Measurements from ENCODE around the gene MT1G.
"Not testable (repeated sequence)": the region's sequence is repeated elsewhere in the genome, so short reads cannot be mapped to it uniquely, and the experiment has no call there.

MT1G gene

GRCh38 chr16:56675685-56676210 lies 7.9 kb upstream of the MT1G start:
- Histone ChIP-seq H3K9ac (ENCODE audit: low read length) (no peak overlapping the region), H3F3A (ENCODE audit: insufficient read depth, low read length) (no peaks in the 10 kb centered on the region), H3K79me2 (ENCODE audit: low read length) (no peaks in the 10 kb centered on the region), H3K27me3 (replicated peaks; ENCODE audit: insufficient read depth, low read length) (peaks cover 50% of the 10 kb centered on the region), H3K36me3 (replicated peaks; ENCODE audit: insufficient read depth, low read length) (no peaks in the 10 kb centered on the region), H3K9me2 (replicated peaks; ENCODE audit: insufficient read depth, low read length) (no peaks in the 10 kb centered on the region), H3K9me3 (replicated peaks; ENCODE audit: insufficient read depth, low read length) (no peaks in the 10 kb centered on the region), H2AFZ (ENCODE audit: low read length) (no peak overlapping the region), H3K27ac (ENCODE audit: low read length) (no peak overlapping the region), H4K20me1 (ENCODE audit: insufficient read depth, low read length) (no peaks in the 10 kb centered on the region), H3K4me2 (ENCODE audit: low read depth, low read length) (no peak overlapping the region), H3K4me1 (ENCODE audit: low read length) (no peaks in the 10 kb centered on the region), H3K4me3 (ENCODE audit: low read length) (no peak overlapping the region)
- no peak for DNase-seq
- TF ChIP-seq EZH2phosphoT487 (IDR thresholded peaks at IDR 0.05; ENCODE audit: low read length): no peak
- TF ChIP-seq EZH2 (optimal IDR thresholded peaks at IDR 0.05; ENCODE audit: low read depth, low read length): no peak
- no peak for TF ChIP-seq CTCF (IDR thresholded peaks at IDR 0.05; ENCODE audit: low read length)

- not testable (repeated sequence) for DNase-seq; H3K4me1 ChIP-seq (ENCODE audit: low read length); H3F3A ChIP-seq (ENCODE audit: insufficient read depth, low read length); H3K4me3 ChIP-seq (ENCODE audit: low read length); H4K20me1 ChIP-seq (ENCODE audit: insufficient read depth, low read length); H3K4me2 ChIP-seq (ENCODE audit: low read depth, low read length); H2AFZ ChIP-seq (ENCODE audit: low read length); H3K9me3 ChIP-seq (replicated peaks; ENCODE audit: insufficient read depth, low read length); H3K9me2 ChIP-seq (replicated peaks; ENCODE audit: insufficient read depth, low read length); H3K27ac ChIP-seq (ENCODE audit: low read length); H3K79me2 ChIP-seq (ENCODE audit: low read length); H3K36me3 ChIP-seq (replicated peaks; ENCODE audit: insufficient read depth, low read length); H3K9ac ChIP-seq (ENCODE audit: low read length)
- H3K27me3 ChIP-seq (replicated peaks; ENCODE audit: insufficient read depth, low read length): peaks cover 61% of the 10 kb centered on the region
Measured at GRCh38 chr16:56674570-56674969, 6.7 kb upstream of the MT1G start.

- no peaks in the 10 kb centered on the region for H3K4me1 ChIP-seq (ENCODE audit: low read length)
- TF ChIP-seq EZH2phosphoT487 (IDR thresholded peaks at IDR 0.05; ENCODE audit: low read length) (no peak), CTCF (IDR thresholded peaks at IDR 0.05; ENCODE audit: low read length) (peak; percentile 45)
- no peak overlapping the region for H3K27ac ChIP-seq (ENCODE audit: low read length)
- H3K9me3 ChIP-seq (replicated peaks; ENCODE audit: insufficient read depth, low read length): no peaks in the 10 kb centered on the region
- H3K4me2 ChIP-seq (ENCODE audit: low read depth, low read length): no peak overlapping the region
- no peaks in the 10 kb centered on the region for H3F3A ChIP-seq (ENCODE audit: insufficient read depth, low read length)
- no peak overlapping the region for H3K4me3 ChIP-seq (ENCODE audit: low read length)
- no peak overlapping the region for H2AFZ ChIP-seq (ENCODE audit: low read length)
- DNase-seq: peak; percentile 11
- H3K27me3 ChIP-seq (replicated peaks; ENCODE audit: insufficient read depth, low read length): peaks cover 68% of the 10 kb centered on the region
- H3K36me3 ChIP-seq (replicated peaks; ENCODE audit: insufficient read depth, low read length): no peaks in the 10 kb centered on the region
- H4K20me1 ChIP-seq (ENCODE audit: insufficient read depth, low read length): no peaks in the 10 kb centered on the region
- no peak overlapping the region for H3K9ac ChIP-seq (ENCODE audit: low read length)
- no peaks in the 10 kb centered on the region for H3K79me2 ChIP-seq (ENCODE audit: low read length)
- no peaks in the 10 kb centered on the region for H3K9me2 ChIP-seq (replicated peaks; ENCODE audit: insufficient read depth, low read length)
Measured at GRCh38 chr16:56673921-56674320, 6.1 kb upstream of the MT1G start.

GRCh38 chr16:56672761-56673536 lies 5.1 kb upstream of the MT1G start:
- Histone ChIP-seq H3K36me3 (replicated peaks; ENCODE audit: insufficient read depth, low read length) (no peaks in the 10 kb centered on the region), H3F3A (ENCODE audit: insufficient read depth, low read length) (no peaks in the 10 kb centered on the region), H4K20me1 (ENCODE audit: insufficient read depth, low read length) (no peaks in the 10 kb centered on the region), H3K79me2 (ENCODE audit: low read length) (no peaks in the 10 kb centered on the region), H3K4me2 (ENCODE audit: low read depth, low read length) (no peak overlapping the region), H3K9me2 (replicated peaks; ENCODE audit: insufficient read depth, low read length) (no peaks in the 10 kb centered on the region), H3K4me3 (ENCODE audit: low read length) (no peak overlapping the region), H3K27me3 (replicated peaks; ENCODE audit: insufficient read depth, low read length) (peaks cover 75% of the 10 kb centered on the region), H2AFZ (ENCODE audit: low read length) (no peak overlapping the region), H3K27ac (ENCODE audit: low read length) (no peak overlapping the region), H3K4me1 (ENCODE audit: low read length) (no peaks in the 10 kb centered on the region), H3K9ac (ENCODE audit: low read length) (no peak overlapping the region), H3K9me3 (replicated peaks; ENCODE audit: insufficient read depth, low read length) (no peaks in the 10 kb centered on the region)
- DNase-seq: no peak
- no peak for TF ChIP-seq EZH2phosphoT487 (IDR thresholded peaks at IDR 0.05; ENCODE audit: low read length)
- TF ChIP-seq CTCF (IDR thresholded peaks at IDR 0.05; ENCODE audit: low read length): no peak

- H3K4me2 ChIP-seq (ENCODE audit: low read depth, low read length); H2AFZ ChIP-seq (ENCODE audit: low read length); H3F3A ChIP-seq (ENCODE audit: insufficient read depth, low read length); H3K27ac ChIP-seq (ENCODE audit: low read length); H3K9me2 ChIP-seq (replicated peaks; ENCODE audit: insufficient read depth, low read length); H3K36me3 ChIP-seq (replicated peaks; ENCODE audit: insufficient read depth, low read length); H3K9me3 ChIP-seq (replicated peaks; ENCODE audit: insufficient read depth, low read length); H3K4me3 ChIP-seq (ENCODE audit: low read length); H4K20me1 ChIP-seq (ENCODE audit: insufficient read depth, low read length); H3K4me1 ChIP-seq (ENCODE audit: low read length); H3K79me2 ChIP-seq (ENCODE audit: low read length); DNase-seq; H3K9ac ChIP-seq (ENCODE audit: low read length): not testable (repeated sequence)
- H3K27me3 ChIP-seq (replicated peaks; ENCODE audit: insufficient read depth, low read length): peaks cover 75% of the 10 kb centered on the region
Measured at GRCh38 chr16:56672171-56672570, 4.3 kb upstream of the MT1G start.
